B cell (primary cell): ENCODE results near the gene TRABD. TPM values are rescaled to one million over a fixed set of nuclear protein-coding genes. Genes with fewer than 3 reads are reported as not detected.

Experiments
- ATAC-seq: fragments of 200-7000 bp; cut with Tn5 transposase; one replicate; pipeline ENCODE4 v1.10.0; 2021; ENCODE audit warnings: low read depth, mild to moderate bottlenecking, moderate number of reproducible peaks, moderate library complexity
- CTCF ChIA-PET: fragments of 350-600 bp; sonication (Branson Sonifier 250); formaldehyde crosslinking; loops from one replicate; lab custom pipeline; 2021; ENCODE audit warnings: antibody characterized with exemption, inconsistent platforms; lab: Charles Lee
- POLR2A ChIA-PET: fragments of 350-600 bp; sonication (Branson Sonifier 250); formaldehyde crosslinking; loops from one replicate; lab custom pipeline; 2021; ENCODE audit warnings: antibody characterized with exemption; lab: Charles Lee
- DNase-seq: peaks from one replicate; pipeline ENCODE4 v3.0.0; 2013
- H2AFZ ChIP-seq: 2 replicates; pipeline ENCODE4 v1.6.1; 2012; ENCODE audit warnings: mild to moderate bottlenecking, low read depth, low read length; ENCODE audit not compliant: insufficient read depth, poor library complexity, severe bottlenecking
- H3K27ac ChIP-seq, 2 donors: 1 replicate in 1 of 2; 2 replicates in 1 of 2; pipeline ENCODE4 v1.5.1; 2012 to 2013; ENCODE audit warnings: low read length in 2 of 2, mild to moderate bottlenecking in 2 of 2, moderate library complexity in 1 of 2
- H3K27me3 ChIP-seq, 4 experiments: fragments of 200-600 bp in 1 of 4; sonication (generic) in 1 of 4; replicated peaks in 1 of 4; 1 replicate in 2 of 4; 2 replicates in 2 of 4; pipeline versions ENCODE4 v1.6.1 to v1.7.0; 2013 to 2016; ENCODE audit warnings: low read length in 3 of 4, mild to moderate bottlenecking in 2 of 4, mixed read lengths in 1 of 4, moderate library complexity in 1 of 4; ENCODE audit not compliant: insufficient read depth in 4 of 4, control insufficient read depth in 3 of 4; ENCODE audit errors: control extremely low read depth in 1 of 4
- H3K36me3 ChIP-seq, 2 experiments: replicated peaks in 1 of 2; 1 replicate in 1 of 2; 2 replicates in 1 of 2; pipeline versions ENCODE4 v1.6.1 to v1.7.1; 2013; ENCODE audit warnings: low read length in 1 of 2; ENCODE audit not compliant: insufficient read depth in 2 of 2, control insufficient read depth in 1 of 2; ENCODE audit errors: control extremely low read depth in 1 of 2, extremely low read depth in 1 of 2
- H3K4me1 ChIP-seq, 2 donors: fragments of 200-600 bp in 1 of 2; sonication (generic) in 1 of 2; 1 replicate in 1 of 2; 2 replicates in 1 of 2; pipeline versions ENCODE4 v1.5.1 to v1.6.1; 2013 to 2017; ENCODE audit warnings: low read length in 2 of 2; ENCODE audit not compliant: control insufficient read depth in 2 of 2, insufficient read depth in 2 of 2
- H3K4me2 ChIP-seq: replicated peaks from 2 replicates; pipeline ENCODE3; 2012; ENCODE audit warnings: mild to moderate bottlenecking, low read depth, low read length; ENCODE audit not compliant: poor library complexity, severe bottlenecking
- H3K4me3 ChIP-seq, 5 experiments: fragments of 200-600 bp in 1 of 5; sonication (generic) in 1 of 5; 1 replicate in 3 of 5; 2 replicates in 2 of 5; pipeline versions ENCODE4 v1.5.1 to v1.7.0; 2011 to 2016; ENCODE audit warnings: low read length in 4 of 5, mild to moderate bottlenecking in 4 of 5, low read depth in 2 of 5, control low read depth in 1 of 5, moderate library complexity in 1 of 5; ENCODE audit not compliant: insufficient read depth in 1 of 5; ENCODE audit errors: control extremely low read depth in 1 of 5, extremely low read depth in 1 of 5
- H3K79me2 ChIP-seq: fragments of 200-600 bp; sonication (generic); one replicate; pipeline ENCODE4 v1.6.0; 2016; ENCODE audit warnings: low read length; ENCODE audit not compliant: control insufficient read depth, insufficient read depth
- H3K9ac ChIP-seq: fragments of 200-600 bp; sonication (generic); 2 replicates; pipeline ENCODE4 v1.6.1; 2017; ENCODE audit warnings: mild to moderate bottlenecking, low read length, moderate library complexity
- H3K9me3 ChIP-seq, 3 donors: one replicate each; pipeline versions ENCODE4 v1.6.1 to v1.7.1; 2013; ENCODE audit warnings: low read length in 2 of 3; ENCODE audit not compliant: control insufficient read depth in 2 of 3, insufficient read depth in 1 of 3; ENCODE audit errors: control extremely low read depth in 1 of 3
- H4K20me1 ChIP-seq: 2 replicates; pipeline ENCODE4 v1.6.0; 2012; ENCODE audit warnings: mild to moderate bottlenecking, low read length; ENCODE audit not compliant: insufficient read depth, control insufficient read depth, poor library complexity, severe bottlenecking
- H3K27ac Mint-ChIP-seq: one replicate; pipeline ENCODE4 v1.8.0; 2021; ENCODE audit warnings: mixed read lengths
- H3K27me3 Mint-ChIP-seq: one replicate; pipeline ENCODE4 v1.8.0; 2021; ENCODE audit warnings: mixed read lengths
- H3K4me1 Mint-ChIP-seq: one replicate; pipeline ENCODE4 v1.8.0; 2021; ENCODE audit warnings: mixed read lengths
- H3K4me3 Mint-ChIP-seq: one replicate; pipeline ENCODE4 v1.8.0; 2021; ENCODE audit warnings: mixed read lengths
- H3K9me3 Mint-ChIP-seq: one replicate; pipeline ENCODE4 v1.8.0; 2022; ENCODE audit warnings: mixed read lengths; ENCODE audit not compliant: insufficient read depth
- CTCF ChIP-seq: fragments of 200-600 bp; IDR thresholded peaks from one replicate; pipeline ENCODE4 v1.8.0; 2022; ENCODE audit warnings: antibody characterized with exemption, mild to moderate bottlenecking
- EZH2 ChIP-seq: IDR thresholded peaks from 2 replicates; pipeline ENCODE4 v1.6.1; 2012; ENCODE audit warnings: borderline replicate concordance, low read depth, mild to moderate bottlenecking, moderate library complexity, low read length; ENCODE audit not compliant: insufficient read depth, poor library complexity, severe bottlenecking
- WGBS: methylation state at CpG from one replicate; pipeline ENCODE4 v1.1.5; 2013; ENCODE audit warnings: missing lambda C conversion rate; ENCODE audit not compliant: insufficient coverage; 5-methylcytosine and 5-hydroxymethylcytosine counted together
- intact Hi-C: fragments of 100-400 bp; cut with micrococcal nuclease; formaldehyde crosslinking; loops from one replicate; pipeline ENCODE4 v1.10.0; 2022
- polyA plus RNA-seq: library from polyadenylated mRNA; depleted of rRNA; stranded (reverse); fragments of >200 nt; gene quantifications from 2 replicates; pipeline ENCODE4 v1.2.3, GENCODE V29; 2012
- total RNA-seq, 2 donors: library from RNA; stranded (reverse); fragments of 120-200 nt in 1 of 2; gene quantifications; 1 replicate in 1 of 2; 2 replicates in 1 of 2; pipeline versions ENCODE4 v1.2.3 to v1.2.4, GENCODE V29; 2013 to 2022

Gene TRABD
- total and polyA plus RNA-seq, 2 donors (not counting 1 experiment from before 2014, with no cell fraction given) = 164 to 200 TPM

GRCh38 chr22:50218996-50219727, 33.4 kb downstream of the TRABD start:
- no peak overlapping the region for H3K9ac ChIP-seq
- H4K20me1 ChIP-seq = peaks cover 14% of the 10 kb centered on the region
- intact Hi-C loops = no loop called here
- peaks cover 2% of the 10 kb centered on the region for H3K4me1 Mint-ChIP-seq
- H3K27ac Mint-ChIP-seq = no peak overlapping the region
- H3K27me3 Mint-ChIP-seq = no peaks in the 10 kb centered on the region
- H3K79me2 ChIP-seq = no peaks in the 10 kb centered on the region
- no peak overlapping the region for H3K4me3 ChIP-seq
- CTCF ChIA-PET = interaction anchor here (0.7 to 3.5 kb wide), 2 partner anchors 13 to 69 kb away, joined by 3 to 11 read pairs; no protein-coding TSS in a partner anchor
- H3K36me3 ChIP-seq = peaks cover 0 to 78% of the 10 kb centered on the region in 2 experiments
- no peak for DNase-seq
- TF ChIP-seq CTCF (no peak), EZH2 (no peak)
- no peak overlapping the region for H3K27ac ChIP-seq
- no peaks in the 10 kb centered on the region for H3K9me3 ChIP-seq
- no peaks in the 10 kb centered on the region for H3K27me3 ChIP-seq
- no peaks in the 10 kb centered on the region for H3K9me3 Mint-ChIP-seq
- WGBS = 80% methylated on average over 42 of the region's 42 CpGs
- POLR2A ChIA-PET = interaction anchor here (0.6 kb wide), 1 partner anchor 283 kb away, joined by 4 read pairs; no protein-coding TSS in a partner anchor
- no peak overlapping the region for H3K4me2 ChIP-seq
- no peaks in the 10 kb centered on the region for H3K4me1 ChIP-seq
- no peak for ATAC-seq
- H3K4me3 Mint-ChIP-seq = no peak overlapping the region
- H2AFZ ChIP-seq = no peak overlapping the region
